ENCODE results near the gene NRXN2.

DNA sequence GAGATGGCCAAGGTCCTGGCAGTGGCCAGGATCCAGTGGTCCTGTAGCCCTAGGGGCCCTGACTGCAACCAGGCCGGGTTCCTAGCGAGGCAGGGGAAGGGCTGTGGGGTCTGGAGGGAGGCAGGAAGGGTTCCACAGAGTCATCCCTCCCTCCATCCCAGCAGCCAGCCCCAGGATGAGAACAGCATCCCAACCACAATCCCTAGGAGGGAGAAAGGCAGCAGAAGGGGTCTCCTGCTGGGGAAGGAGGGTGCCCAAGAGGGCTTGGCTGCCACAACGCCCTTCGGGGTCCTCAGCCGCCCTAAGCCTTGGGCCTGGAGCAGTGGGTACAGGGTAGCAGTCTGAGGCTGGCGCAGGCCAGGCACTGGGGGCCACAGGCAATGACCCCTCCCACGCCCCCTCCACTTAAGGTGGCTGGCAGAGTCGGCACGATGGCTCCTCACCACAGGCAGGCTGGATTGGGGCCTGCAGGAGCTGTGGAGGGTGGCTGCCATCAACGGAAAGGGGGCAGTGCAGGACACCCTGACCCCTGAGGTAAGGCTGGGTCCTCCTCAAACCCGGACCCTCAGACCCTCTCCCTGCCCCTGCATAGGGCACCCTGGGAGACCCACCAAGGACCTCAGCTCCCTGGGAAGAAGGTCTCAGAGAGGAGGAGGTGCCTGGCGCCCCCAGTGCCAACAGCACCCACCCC is 124.7 kb downstream of the NRXN2 start:
- TF ChIP-seq, protein P1, sequence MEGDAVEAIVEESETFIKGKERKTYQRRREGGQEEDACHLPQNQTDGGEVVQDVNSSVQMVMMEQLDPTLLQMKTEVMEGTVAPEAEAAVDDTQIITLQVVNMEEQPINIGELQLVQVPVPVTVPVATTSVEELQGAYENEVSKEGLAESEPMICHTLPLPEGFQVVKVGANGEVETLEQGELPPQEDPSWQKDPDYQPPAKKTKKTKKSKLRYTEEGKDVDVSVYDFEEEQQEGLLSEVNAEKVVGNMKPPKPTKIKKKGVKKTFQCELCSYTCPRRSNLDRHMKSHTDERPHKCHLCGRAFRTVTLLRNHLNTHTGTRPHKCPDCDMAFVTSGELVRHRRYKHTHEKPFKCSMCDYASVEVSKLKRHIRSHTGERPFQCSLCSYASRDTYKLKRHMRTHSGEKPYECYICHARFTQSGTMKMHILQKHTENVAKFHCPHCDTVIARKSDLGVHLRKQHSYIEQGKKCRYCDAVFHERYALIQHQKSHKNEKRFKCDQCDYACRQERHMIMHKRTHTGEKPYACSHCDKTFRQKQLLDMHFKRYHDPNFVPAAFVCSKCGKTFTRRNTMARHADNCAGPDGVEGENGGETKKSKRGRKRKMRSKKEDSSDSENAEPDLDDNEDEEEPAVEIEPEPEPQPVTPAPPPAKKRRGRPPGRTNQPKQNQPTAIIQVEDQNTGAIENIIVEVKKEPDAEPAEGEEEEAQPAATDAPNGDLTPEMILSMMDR (IDR thresholded peaks at IDR 0.05; ENCODE audit: low read depth, low read length, poor library complexity, severe bottlenecking), result no peak
- TF ChIP-seq EZH2phosphoT487 (IDR thresholded peaks at IDR 0.05; ENCODE audit: borderline replicate concordance, low read length), result no peak
